Ovary (tissue), 3 donors: ENCODE data around the gene UMAD1.

Experiments used
- CTCF ChIP-seq, 3 donors: fragments of 450-650 bp in 2 of 3; fragments of 200-600 bp in 1 of 3; IDR thresholded peaks; one replicate each; pipeline versions ENCODE4 v1.5.1 to v1.8.0; 2016 to 2022; ENCODE audit warnings: antibody characterized with exemption in 3 of 3, mild to moderate bottlenecking in 1 of 3
- EP300 ChIP-seq: sonication (generic); formaldehyde crosslinking; IDR thresholded peaks from one replicate; pipeline ENCODE4 v1.6.1; 2017; ENCODE audit warnings: antibody characterized with exemption
- donor health status: DM: no; HTN: no; CAD: no.

DNA sequence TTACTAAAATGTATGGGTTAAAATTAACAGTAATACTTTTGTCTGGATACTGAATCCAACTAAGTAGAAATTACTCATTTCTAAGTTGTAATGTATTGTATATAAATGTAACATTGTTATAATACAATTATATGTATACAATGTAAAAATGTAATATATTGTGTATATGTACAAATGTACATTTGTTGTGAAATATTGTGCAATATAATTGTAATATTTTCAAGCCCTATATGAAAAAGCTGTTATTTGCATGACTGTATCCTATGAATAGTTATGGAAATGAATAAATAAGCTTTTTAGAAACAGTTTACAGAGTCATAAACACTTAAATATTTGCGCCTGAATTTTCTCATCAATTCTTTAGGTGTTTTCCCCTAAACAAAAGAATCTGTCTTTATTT, 20.3 kb upstream of the UMAD1 start:
- no peak for TF ChIP-seq EP300
- TF ChIP-seq CTCF (IDR thresholded peaks at IDR 0.05) = no peak
